Measurements from ENCODE around the gene CHRND.

CHRND gene

DNA sequence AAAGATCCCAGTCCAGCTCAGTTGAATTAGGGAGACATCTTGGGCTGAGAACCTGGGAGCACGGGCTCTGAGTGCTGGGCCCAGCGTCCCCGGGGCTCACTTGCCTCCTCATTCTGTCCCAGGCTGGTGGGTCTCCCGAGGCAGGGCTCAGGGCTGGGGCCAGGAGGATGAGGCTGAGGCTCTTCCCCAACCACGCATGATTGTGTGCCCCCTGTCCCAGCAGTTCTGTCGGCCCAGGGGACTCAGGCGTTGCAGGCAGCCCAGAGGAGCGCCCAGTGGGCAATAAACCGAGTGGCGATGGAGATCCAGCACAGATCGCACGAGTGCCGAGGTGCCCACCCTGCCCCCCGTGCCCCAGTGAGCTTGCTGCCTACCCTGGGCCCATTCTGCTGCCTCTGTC, 4.9 kb upstream of the CHRND start (continued):
- TF ChIP-seq ZBTB6 (tag by site-specific recombination; IDR thresholded peaks at IDR 0.05) (no peak), ZNF423 (tag by site-specific recombination; IDR thresholded peaks at IDR 0.05) (no peak), ZSCAN4 (tag by site-specific recombination; IDR thresholded peaks at IDR 0.05) (no peak), ZNF341 (tag by site-specific recombination; IDR thresholded peaks at IDR 0.05; ENCODE audit: low read depth) (no peak)
- TF ChIP-seq, protein P1, sequence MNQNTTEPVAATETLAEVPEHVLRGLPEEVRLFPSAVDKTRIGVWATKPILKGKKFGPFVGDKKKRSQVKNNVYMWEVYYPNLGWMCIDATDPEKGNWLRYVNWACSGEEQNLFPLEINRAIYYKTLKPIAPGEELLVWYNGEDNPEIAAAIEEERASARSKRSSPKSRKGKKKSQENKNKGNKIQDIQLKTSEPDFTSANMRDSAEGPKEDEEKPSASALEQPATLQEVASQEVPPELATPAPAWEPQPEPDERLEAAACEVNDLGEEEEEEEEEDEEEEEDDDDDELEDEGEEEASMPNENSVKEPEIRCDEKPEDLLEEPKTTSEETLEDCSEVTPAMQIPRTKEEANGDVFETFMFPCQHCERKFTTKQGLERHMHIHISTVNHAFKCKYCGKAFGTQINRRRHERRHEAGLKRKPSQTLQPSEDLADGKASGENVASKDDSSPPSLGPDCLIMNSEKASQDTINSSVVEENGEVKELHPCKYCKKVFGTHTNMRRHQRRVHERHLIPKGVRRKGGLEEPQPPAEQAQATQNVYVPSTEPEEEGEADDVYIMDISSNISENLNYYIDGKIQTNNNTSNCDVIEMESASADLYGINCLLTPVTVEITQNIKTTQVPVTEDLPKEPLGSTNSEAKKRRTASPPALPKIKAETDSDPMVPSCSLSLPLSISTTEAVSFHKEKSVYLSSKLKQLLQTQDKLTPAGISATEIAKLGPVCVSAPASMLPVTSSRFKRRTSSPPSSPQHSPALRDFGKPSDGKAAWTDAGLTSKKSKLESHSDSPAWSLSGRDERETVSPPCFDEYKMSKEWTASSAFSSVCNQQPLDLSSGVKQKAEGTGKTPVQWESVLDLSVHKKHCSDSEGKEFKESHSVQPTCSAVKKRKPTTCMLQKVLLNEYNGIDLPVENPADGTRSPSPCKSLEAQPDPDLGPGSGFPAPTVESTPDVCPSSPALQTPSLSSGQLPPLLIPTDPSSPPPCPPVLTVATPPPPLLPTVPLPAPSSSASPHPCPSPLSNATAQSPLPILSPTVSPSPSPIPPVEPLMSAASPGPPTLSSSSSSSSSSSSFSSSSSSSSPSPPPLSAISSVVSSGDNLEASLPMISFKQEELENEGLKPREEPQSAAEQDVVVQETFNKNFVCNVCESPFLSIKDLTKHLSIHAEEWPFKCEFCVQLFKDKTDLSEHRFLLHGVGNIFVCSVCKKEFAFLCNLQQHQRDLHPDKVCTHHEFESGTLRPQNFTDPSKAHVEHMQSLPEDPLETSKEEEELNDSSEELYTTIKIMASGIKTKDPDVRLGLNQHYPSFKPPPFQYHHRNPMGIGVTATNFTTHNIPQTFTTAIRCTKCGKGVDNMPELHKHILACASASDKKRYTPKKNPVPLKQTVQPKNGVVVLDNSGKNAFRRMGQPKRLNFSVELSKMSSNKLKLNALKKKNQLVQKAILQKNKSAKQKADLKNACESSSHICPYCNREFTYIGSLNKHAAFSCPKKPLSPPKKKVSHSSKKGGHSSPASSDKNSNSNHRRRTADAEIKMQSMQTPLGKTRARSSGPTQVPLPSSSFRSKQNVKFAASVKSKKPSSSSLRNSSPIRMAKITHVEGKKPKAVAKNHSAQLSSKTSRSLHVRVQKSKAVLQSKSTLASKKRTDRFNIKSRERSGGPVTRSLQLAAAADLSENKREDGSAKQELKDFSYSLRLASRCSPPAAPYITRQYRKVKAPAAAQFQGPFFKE (tag by site-specific recombination; IDR thresholded peaks at IDR 0.05; ENCODE audit: borderline replicate concordance): no peak

- Histone ChIP-seq H3K4me1 (ENCODE audit: control insufficient read depth, insufficient read depth, low read length) (no peaks in the 10 kb centered on the region; the same call in 1 of the 2 replicates), H3K27ac (ENCODE audit: extremely low read depth, low read depth, low read length) (no peak overlapping the region), H3K36me3 (ENCODE audit: control insufficient read depth in 2 of 2, insufficient read depth in 1 of 2, low read length in 2 of 2) (no peaks in the 10 kb centered on the region), H3K9me3 (ENCODE audit: control insufficient read depth, insufficient read depth, low read depth, low read length) (no peaks in the 10 kb centered on the region), H3K4me3 (ENCODE audit: low read depth, low read length) (peak overlapping the region; percentile 6; the same call in 1 of the 2 replicates)
- TF ChIP-seq ZBTB8A (tag by site-specific recombination; IDR thresholded peaks at IDR 0.05): 0 out of 2 replicates have a peak, but pooled peaks have one; percentile 31
- TF ChIP-seq, protein P2, sequence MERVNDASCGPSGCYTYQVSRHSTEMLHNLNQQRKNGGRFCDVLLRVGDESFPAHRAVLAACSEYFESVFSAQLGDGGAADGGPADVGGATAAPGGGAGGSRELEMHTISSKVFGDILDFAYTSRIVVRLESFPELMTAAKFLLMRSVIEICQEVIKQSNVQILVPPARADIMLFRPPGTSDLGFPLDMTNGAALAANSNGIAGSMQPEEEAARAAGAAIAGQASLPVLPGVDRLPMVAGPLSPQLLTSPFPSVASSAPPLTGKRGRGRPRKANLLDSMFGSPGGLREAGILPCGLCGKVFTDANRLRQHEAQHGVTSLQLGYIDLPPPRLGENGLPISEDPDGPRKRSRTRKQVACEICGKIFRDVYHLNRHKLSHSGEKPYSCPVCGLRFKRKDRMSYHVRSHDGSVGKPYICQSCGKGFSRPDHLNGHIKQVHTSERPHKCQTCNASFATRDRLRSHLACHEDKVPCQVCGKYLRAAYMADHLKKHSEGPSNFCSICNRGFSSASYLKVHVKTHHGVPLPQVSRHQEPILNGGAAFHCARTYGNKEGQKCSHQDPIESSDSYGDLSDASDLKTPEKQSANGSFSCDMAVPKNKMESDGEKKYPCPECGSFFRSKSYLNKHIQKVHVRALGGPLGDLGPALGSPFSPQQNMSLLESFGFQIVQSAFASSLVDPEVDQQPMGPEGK (tag by site-specific recombination; IDR thresholded peaks at IDR 0.05): peak; percentile 39; the same call in 1 of the 2 replicates
- TF ChIP-seq GLIS2 (tag by site-specific recombination; IDR thresholded peaks at IDR 0.05): 0 out of 2 replicates have a peak, but pooled peaks have one; percentile 27
- TF ChIP-seq KLF8 (tag by site-specific recombination; IDR thresholded peaks at IDR 0.05): no peak
- TF ChIP-seq, protein P3, sequence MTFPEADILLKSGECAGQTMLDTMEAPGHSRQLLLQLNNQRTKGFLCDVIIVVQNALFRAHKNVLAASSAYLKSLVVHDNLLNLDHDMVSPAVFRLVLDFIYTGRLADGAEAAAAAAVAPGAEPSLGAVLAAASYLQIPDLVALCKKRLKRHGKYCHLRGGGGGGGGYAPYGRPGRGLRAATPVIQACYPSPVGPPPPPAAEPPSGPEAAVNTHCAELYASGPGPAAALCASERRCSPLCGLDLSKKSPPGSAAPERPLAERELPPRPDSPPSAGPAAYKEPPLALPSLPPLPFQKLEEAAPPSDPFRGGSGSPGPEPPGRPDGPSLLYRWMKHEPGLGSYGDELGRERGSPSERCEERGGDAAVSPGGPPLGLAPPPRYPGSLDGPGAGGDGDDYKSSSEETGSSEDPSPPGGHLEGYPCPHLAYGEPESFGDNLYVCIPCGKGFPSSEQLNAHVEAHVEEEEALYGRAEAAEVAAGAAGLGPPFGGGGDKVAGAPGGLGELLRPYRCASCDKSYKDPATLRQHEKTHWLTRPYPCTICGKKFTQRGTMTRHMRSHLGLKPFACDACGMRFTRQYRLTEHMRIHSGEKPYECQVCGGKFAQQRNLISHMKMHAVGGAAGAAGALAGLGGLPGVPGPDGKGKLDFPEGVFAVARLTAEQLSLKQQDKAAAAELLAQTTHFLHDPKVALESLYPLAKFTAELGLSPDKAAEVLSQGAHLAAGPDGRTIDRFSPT (tag by site-specific recombination; IDR thresholded peaks at IDR 0.05): peak; percentile 78
- no peak for TF ChIP-seq ZNF707 (tag by site-specific recombination; IDR thresholded peaks at IDR 0.05)
- TF ChIP-seq ZIC2 (tag by site-specific recombination; IDR thresholded peaks at IDR 0.05): peak; percentile 47; the same call in 1 of the 2 replicates
- TF ChIP-seq ZNF561 (tag by site-specific recombination; IDR thresholded peaks at IDR 0.05; ENCODE audit: borderline replicate concordance): peak; percentile 23; the same call in 1 of the 2 replicates
- TF ChIP-seq ZNF571 (tag by site-specific recombination; IDR thresholded peaks at IDR 0.05): no peak
- peak; percentile 47; the same call in 1 of the 2 replicates for TF ChIP-seq GLIS1 (tag by site-specific recombination; IDR thresholded peaks at IDR 0.05)
- 0 out of 2 replicates have a peak, but pooled peaks have one; percentile 22 for TF ChIP-seq ZNF335 (tag by site-specific recombination; conservative IDR thresholded peaks at IDR 0.05)
- peak; percentile 44; the same call in 1 of the 2 replicates for TF ChIP-seq ZNF692 (tag by site-specific recombination; IDR thresholded peaks at IDR 0.05)
- no peak for TF ChIP-seq ZNF548 (tag by site-specific recombination; IDR thresholded peaks at IDR 0.05)
- no peak for TF ChIP-seq ZNF654 (tag by site-specific recombination; IDR thresholded peaks at IDR 0.05; ENCODE audit: low read depth)
- POLR2A ChIA-PET: interaction anchor here (0.6 kb wide), 1 partner anchor 787 kb away, joined by 5 read pairs; no protein-coding TSS in a partner anchor
- CTCF ChIA-PET: interaction anchor here (0.5 to 4.9 kb wide), 20 partner anchors 9 to 834 kb away, joined by 3 to 77 read pairs (median 3); no protein-coding TSS in a partner anchor
Observed at GRCh38 chr2:232521959-232522622, 3.9 kb upstream of the CHRND start.
